OCI-LY1 (cell line): ENCODE data around the gene SLC2A4.

Experiments used
- EZH2 ChIP-seq: fragments of 200-600 bp; sonication (generic), shearing (Covaris generic); IDR thresholded peaks from 2 replicates; pipeline ENCODE4 v1.8.0; 2017; ENCODE audit warnings: borderline replicate concordance, mixed run types, mild to moderate bottlenecking, antibody characterized with exemption, low read length, moderate library complexity, mixed read lengths
- TF ChIP-seq, protein P1 (sequence below): fragments of 200-600 bp; sonication (generic), shearing (Covaris generic); IDR thresholded peaks from 2 replicates; pipeline ENCODE4 v1.5.1; 2017; ENCODE audit warnings: mild to moderate bottlenecking, antibody characterized with exemption, low read length, moderate library complexity, mixed read lengths

DNA sequence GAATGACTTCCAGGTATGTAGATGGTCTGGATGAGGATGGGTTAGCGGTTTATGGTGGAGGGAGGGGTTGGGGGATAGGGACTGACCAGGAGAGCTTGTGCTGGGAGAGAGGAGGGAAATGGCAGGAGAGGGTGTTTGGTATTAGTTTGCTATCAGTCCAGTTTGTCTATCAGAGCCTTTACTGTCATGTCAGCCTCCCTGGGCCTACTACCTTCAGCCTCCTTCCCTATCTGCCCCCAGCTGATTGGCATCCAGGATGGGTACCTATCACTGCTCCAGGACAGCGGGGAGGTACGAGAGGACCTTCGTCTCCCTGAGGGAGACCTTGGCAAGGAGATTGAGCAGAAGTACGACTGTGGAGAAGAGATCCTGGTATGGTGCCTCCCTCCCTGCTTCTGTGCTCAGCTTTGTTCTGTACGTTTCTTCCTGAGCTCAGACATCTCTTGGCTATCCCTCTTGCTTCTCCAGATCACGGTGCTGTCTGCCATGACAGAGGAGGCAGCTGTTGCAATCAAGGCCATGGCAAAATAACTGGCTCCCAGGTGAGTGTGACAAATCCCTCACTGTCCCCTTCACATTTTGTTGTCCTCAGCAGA lies 29.7 kb downstream of the SLC2A4 start:
- TF ChIP-seq, protein P1, sequence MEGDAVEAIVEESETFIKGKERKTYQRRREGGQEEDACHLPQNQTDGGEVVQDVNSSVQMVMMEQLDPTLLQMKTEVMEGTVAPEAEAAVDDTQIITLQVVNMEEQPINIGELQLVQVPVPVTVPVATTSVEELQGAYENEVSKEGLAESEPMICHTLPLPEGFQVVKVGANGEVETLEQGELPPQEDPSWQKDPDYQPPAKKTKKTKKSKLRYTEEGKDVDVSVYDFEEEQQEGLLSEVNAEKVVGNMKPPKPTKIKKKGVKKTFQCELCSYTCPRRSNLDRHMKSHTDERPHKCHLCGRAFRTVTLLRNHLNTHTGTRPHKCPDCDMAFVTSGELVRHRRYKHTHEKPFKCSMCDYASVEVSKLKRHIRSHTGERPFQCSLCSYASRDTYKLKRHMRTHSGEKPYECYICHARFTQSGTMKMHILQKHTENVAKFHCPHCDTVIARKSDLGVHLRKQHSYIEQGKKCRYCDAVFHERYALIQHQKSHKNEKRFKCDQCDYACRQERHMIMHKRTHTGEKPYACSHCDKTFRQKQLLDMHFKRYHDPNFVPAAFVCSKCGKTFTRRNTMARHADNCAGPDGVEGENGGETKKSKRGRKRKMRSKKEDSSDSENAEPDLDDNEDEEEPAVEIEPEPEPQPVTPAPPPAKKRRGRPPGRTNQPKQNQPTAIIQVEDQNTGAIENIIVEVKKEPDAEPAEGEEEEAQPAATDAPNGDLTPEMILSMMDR: no peak
- no peak for TF ChIP-seq EZH2
